Measurements from ENCODE around the gene TEX48. TPM values are rescaled to one million over a fixed set of nuclear protein-coding genes. Genes with fewer than 3 reads are reported as not detected.

TEX48 gene
- total and polyA plus RNA-seq, 10 of the 15 experiments (the other 5 are each of a cell fraction or from before 2014, with no cell fraction given), result not detected

GRCh38 chr9:114638404-114638803 is 43.6 kb downstream of the TEX48 start (continued):
- TF ChIP-seq NFYB (IDR thresholded peaks at IDR 0.05; ENCODE audit: insufficient read depth, low read depth, low read length), result no peak
- TF ChIP-seq JUND (IDR thresholded peaks at IDR 0.05; ENCODE audit: low read depth, low read length), result no peak
- TF ChIP-seq HDGF (IDR thresholded peaks at IDR 0.05), result no peak
- TF ChIP-seq, protein P1, sequence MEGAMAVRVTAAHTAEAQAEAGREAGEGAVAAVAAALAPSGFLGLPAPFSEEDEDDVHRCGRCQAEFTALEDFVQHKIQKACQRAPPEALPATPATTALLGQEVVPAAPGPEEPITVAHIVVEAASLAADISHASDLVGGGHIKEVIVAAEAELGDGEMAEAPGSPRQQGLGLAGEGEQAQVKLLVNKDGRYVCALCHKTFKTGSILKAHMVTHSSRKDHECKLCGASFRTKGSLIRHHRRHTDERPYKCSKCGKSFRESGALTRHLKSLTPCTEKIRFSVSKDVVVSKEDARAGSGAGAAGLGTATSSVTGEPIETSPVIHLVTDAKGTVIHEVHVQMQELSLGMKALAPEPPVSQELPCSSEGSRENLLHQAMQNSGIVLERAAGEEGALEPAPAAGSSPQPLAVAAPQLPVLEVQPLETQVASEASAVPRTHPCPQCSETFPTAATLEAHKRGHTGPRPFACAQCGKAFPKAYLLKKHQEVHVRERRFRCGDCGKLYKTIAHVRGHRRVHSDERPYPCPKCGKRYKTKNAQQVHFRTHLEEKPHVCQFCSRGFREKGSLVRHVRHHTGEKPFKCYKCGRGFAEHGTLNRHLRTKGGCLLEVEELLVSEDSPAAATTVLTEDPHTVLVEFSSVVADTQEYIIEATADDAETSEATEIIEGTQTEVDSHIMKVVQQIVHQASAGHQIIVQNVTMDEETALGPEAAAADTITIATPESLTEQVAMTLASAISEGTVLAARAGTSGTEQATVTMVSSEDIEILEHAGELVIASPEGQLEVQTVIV (IDR thresholded peaks at IDR 0.05; ENCODE audit: borderline replicate concordance, partially characterized antibody), result no peak

- H3K27me3 ChIP-seq (replicated peaks in 1 of 2; ENCODE audit: control insufficient read depth in 2 of 2, insufficient read depth in 2 of 2, low read length in 1 of 2), result no peaks in the 10 kb centered on the region
- no peaks in the 10 kb centered on the region for H3K4me1 ChIP-seq (ENCODE audit: control insufficient read depth, insufficient read depth, low read length)
- no TSS peak for BruUV-seq (replicated peaks)
- H3K79me2 ChIP-seq (ENCODE audit: control insufficient read depth, insufficient read depth, low read length), result no peaks in the 10 kb centered on the region
- no peaks in the 10 kb centered on the region for H3K9me3 ChIP-seq (replicated peaks; ENCODE audit: control insufficient read depth, insufficient read depth, low read length)
- DNase-seq (ENCODE audit: low read depth, low spot score), result no peak
- ChIA-PET RAD21 (ENCODE audit: unreplicated experiment) (no interaction called here), CTCF (no interaction called here), SMC1A (ENCODE audit: uncharacterized antibody, unreplicated experiment) (no interaction called here), POLR2A (no interaction called here)
- in situ Hi-C loops (cut with MboI) (no loop called here), intact Hi-C loops (cut with micrococcal nuclease; ENCODE audit: unreplicated experiment) (no loop called here)
- no peak overlapping the region for H3K4me2 ChIP-seq (ENCODE audit: control insufficient read depth, insufficient read depth)
- H3K9ac ChIP-seq (ENCODE audit: control insufficient read depth, insufficient read depth, low read length), result no peak overlapping the region
- no peak overlapping the region for H3K27ac ChIP-seq (ENCODE audit: control insufficient read depth, insufficient read depth)
- H3K36me3 ChIP-seq (ENCODE audit: control insufficient read depth in 2 of 2, insufficient read depth in 2 of 2, low read length in 1 of 2), result peaks cover 30 to 33% of the 10 kb centered on the region in 2 experiments
- no peak for FAIRE-seq
- no peak for TF ChIP-seq CHD4 (IDR thresholded peaks at IDR 0.05)
- ATAC-seq, result no peak
- H3K4me3 ChIP-seq, result no peak overlapping the region
- H4K20me1 ChIP-seq (ENCODE audit: control insufficient read depth, insufficient read depth), result no peaks in the 10 kb centered on the region
- H2AFZ ChIP-seq (ENCODE audit: control insufficient read depth, low read depth, low read length), result no peak overlapping the region
- WGBS (ENCODE audit: insufficient coverage, insufficient replicate concordance, low lambda C conversion rate, missing lambda C conversion rate), result 82% methylated on average over 6 of the region's 6 CpGs
These were observed 47.6 kb downstream of the TEX48 start for GRCh38 chr9:114634387-114634786.
